CD4-positive, alpha-beta T cell treated with Interleukin-1 beta for 1 hour (primary cell): ENCODE measurements around the gene KCNQ1.

Source experiments
- DNase-seq, 2 donors: peaks; one replicate each; pipeline ENCODE4 v3.0.0-alpha.2; 2020 to 2022

The KCNQ1 gene

GRCh38 chr11:2462543-2462985 is 17.8 kb downstream of the KCNQ1 start:
- no peak for DNase-seq

DNA sequence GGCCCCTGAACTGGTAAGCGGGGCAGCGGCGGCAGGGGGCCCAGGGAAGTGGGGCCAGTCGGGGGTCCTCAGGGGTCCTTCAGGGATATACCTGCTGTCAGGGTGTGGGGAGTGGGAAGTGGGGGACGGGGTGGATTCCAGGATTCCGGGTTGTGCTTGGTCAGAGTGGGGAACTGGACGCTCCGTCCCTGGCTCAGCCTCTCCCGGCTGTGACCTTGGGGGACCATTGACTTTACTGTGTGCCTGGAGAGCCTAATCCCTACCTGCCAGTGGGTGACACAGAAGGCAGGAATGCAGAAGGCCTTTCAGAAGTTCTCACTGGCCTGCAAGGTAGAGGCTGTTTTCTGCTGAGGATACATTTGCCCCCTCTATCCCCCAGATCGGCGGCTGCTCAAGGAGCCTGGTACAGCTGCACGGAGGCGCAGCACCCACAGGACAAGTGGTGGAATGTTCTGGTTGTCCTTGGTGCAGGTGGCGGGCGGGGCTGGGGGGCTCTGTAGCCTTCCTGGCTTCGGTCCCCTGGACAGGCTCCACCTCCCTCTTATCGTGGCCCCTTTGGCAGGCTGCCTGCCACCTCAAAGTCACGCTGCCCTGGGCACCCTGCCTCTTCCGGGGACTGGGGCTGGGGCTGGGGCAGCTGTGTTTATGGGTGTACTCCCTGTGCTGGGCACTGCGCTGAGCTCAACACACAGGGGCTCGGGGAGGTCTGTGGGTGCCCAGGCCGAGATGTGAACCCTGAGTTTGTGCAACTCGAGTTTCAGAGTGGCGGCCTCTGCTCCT is 18.4 kb downstream of the KCNQ1 start:
- peak in 1 of 2 donors; percentile 18 for DNase-seq

DNA sequence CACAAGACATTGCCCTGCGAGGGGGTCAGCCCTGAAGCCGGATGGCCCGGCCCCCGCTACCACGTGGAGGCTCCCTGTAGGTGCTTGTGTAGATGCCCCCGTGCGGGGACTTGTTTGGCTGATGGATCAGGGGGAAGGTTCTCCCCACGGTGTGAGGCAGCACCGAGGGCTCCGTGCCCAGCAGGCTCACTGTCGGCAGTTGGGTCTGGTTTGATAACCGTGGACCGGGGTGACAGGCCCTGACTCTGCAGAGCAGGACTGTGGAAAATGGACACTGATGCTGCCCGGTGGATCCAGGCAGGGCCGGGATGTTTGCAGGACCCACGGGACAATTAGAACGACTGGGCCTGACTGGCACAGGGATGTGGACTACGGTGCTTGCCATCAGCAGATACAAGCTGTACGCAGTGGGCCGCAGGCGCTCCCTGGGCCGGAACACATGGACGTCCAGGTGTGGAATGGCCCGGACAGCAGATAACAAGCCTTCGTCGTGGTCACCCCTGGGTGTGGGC is 19.0 kb downstream of the KCNQ1 start:
- DNase-seq: no peak

- DNase-seq: no peak
These were observed 19.8 kb downstream of the KCNQ1 start for GRCh38 chr11:2464451-2465165.

DNA sequence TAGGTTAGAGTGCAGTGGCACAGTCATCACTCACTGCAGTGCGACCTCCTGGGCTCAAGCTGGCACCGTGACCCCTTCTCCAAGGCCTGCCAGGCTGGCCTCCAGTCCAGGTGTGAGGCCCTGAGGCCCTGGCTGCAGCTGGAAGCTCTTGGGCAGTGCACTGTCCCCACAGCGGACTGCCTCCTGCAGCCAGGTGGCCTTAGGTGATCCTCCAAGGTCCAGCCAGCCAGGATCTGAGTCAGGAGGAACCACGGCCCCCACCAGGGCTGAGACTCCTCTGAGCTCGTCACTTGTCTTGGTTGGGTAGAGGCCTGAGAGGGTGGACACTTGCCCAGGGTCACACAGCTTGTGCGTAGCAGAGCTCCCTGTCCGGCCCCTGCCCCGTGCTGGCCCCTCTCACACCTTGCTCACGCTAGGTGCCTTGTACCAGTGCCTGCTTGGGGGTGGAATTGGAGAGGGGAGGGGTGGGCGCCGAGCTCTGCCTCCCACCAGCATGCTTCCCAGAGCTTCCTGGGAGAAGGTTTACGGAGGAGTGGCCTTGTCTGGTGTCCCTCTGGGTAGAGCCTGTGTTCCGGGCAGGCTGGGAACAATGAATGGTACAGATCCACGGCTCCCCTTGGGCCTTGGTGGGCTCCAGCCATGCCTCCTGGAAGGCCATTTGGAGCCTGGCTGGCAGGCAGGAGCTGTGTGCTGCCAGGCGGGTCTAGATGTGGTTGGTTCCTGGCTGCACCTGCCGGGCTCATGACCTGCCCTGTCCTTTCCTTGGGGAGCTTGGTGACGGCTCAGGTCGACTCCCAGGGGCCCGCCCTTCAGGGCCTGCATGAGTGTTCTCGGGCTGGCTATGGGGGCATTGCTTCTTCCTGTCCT is 20.6 kb downstream of the KCNQ1 start:
- no peak for DNase-seq

DNA sequence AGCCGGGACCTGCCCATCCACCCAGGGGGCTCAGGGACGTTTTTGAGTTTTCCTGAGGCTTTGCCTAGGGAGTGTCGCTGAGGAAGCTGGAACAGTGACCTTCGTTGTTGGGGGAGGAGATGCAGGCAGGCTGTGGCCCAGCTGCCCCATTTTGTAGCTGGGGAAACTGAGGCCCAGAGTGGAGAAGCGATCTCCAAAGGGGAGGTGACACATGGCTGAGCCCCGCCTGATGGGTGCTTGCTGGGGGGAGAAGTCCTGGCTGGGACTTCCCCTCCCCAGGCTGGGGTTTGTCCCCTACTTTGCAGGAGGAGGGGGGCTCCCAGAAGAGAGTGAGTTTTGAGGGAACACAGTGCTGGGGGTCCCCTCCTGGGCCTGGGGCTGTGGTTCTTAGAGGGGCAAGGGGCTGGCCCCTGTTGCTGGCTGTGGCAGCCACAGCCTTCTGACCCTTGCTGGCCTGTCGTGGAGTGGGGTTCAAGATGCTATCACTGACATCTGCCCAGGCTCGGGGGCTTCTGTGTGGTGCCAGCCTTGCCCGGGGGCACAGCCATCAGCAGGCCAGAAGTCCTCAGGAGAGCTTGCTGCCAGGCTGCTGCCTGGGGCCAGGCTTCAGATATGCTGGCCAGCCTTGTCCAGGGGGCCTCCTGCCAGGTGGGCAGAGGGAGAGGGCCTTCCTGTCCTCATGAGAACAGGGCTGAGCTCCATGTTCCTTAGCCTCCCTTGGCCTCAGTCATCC is 21.4 kb downstream of the KCNQ1 start:
- no peak for DNase-seq

DNA sequence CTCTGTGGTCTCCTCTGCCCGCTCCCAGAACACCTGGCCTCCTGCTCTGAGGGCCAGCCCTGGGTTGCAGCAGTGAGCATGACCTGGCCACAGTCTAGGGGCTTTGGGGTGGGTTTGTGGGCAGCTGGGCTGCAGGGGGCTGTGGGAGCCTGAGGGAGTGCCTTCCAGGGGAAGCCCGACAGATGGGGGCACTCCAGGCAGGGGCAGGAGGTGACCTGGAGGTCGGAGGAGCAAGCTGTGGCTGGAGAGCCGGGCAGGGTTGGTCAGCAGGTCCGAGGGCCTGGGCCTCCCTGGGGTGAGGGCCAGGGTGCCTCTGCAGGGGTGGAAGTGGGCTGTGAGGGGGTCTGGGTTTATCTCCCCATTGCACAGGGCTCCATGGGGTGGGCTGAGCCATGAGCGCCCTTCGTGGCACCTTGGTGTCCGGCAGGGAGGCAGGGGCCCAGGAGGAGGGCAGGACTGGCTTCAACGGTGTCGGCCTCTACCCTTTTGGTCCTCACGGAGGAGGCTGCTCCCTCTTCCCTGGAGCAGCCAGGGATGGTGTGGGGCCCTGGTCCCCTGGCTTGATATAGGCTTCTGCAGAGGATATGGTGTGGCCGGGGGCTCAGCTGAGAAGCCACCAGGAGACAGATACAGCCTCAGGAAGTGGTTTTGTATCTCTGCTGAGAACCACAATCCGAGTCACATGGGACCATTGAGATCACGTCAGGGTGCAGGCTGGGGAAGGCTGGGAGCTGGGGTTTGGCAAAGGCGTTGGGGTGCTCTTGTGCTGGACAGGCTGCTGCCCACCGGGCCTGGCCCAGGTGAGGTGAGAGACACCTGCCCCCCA is 22.3 kb downstream of the KCNQ1 start:
- peak; percentile 51 to 61 for DNase-seq

DNA sequence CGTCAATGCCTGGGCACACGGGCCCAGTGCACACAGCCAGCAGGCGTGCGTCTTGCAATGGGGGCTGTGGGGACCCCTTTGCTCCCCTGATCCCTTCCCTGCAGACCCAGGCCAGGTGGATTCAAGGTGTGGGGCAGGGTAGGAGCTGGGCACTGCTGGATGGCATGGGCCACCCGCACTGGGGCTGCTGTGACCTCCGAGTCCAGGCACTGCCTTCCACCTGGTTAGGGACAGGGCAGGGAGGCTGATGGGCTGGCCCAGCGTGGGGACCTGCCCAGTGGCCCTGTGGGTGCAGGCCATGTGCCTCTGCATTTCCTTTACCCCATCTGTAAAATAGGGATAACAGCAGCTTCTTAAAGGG is 22.9 kb downstream of the KCNQ1 start:
- DNase-seq: no peak

GRCh38 chr11:2468363-2469235 is 23.8 kb downstream of the KCNQ1 start:
- no peak for DNase-seq

- no peak for DNase-seq
These were observed 25.7 kb downstream of the KCNQ1 start for GRCh38 chr11:2470495-2470894.

DNA sequence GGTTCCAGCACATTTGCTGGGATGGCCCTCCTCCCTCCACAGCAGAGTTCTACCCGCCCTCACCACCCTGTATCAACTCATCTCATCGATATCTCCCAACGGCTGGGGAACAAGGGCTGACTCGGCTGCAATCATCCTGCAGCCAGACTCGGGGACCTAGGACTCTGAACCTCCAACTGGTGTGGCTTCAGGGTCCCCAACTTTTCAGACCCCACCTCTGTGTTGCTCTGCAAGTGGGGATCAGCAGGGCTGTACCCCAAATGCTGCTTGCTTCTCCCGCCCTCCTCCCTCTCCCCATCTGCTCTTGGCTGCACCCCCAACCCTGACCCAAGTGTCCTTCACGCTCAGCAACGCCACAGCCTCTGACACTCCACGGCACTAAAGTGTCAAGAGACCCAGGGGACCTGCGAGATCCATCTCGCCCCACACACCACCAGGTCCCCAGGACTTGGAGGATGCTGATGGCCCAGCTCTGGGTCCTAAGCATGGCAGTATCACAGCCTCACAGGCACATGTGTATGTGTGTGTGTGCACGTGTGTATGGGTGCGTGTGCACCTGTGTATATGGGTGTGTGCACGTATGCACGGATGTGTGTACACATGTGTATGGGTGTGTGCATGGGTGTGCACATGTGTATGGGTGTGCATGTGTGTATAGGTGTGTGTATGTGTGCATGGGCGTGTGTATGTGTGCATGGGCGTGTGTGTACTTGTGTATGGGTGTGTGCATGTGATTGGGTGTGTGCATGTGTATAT is 26.4 kb downstream of the KCNQ1 start:
- DNase-seq: no peak

DNA sequence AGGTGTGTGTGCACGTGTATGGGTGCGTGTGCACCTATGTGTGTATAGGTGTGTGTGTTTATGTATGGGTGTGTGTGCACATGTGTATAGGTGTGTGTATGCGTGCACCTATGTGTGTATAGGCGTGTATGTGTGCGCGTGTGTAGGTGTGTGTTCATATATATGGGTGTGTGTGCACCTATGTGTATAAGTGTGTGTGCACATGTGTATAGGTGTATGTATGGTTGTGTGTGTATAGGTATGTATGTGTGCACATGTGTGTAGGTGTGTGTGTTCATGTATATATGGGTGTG is 26.9 kb downstream of the KCNQ1 start:
- no peak for DNase-seq

- DNase-seq: no peak
These were observed 27.8 kb downstream of the KCNQ1 start for GRCh38 chr11:2472428-2473186.

- no peak for DNase-seq
These were observed 28.7 kb downstream of the KCNQ1 start for GRCh38 chr11:2473361-2474058.

GRCh38 chr11:2474059-2474901 is 29.5 kb downstream of the KCNQ1 start:
- DNase-seq: no peak

DNA sequence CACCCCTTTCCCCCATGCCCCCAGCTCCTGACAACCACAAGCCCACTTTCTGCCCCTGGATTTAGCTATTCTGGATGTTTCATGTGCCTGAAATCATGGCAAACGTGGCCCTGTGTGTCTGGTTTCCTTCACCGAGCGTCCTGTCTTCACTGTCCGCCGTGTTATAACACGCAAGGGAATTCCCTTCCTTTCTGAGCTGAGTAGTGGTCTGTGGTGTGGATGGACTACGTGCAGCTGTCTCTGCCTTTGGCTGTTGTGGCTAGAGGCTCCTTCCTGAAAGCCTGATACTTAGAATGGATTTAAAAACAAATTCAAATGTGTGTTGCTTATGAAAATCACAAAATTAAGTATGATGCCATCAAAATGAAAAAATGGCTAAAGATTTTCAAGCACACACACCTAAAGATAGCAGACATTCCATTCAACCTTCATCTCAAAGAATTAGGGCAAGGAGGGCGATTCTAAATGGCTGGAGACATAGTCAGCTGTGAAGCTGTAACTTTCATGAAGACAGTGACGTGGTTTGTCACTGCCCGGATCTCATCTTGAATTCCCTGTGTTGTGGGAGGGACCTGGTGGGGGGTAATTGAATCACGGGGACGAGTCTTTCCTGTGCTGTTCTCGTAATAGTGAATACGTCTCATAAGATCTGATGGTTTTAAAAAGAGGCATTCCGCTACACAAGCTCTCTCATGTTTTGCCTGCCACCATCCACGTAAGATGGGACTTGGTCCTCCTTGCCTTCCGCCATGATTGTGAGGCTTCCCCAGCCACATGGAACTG is 30.5 kb downstream of the KCNQ1 start:
- DNase-seq: no peak

GRCh38 chr11:2477254-2477653 is 32.4 kb downstream of the KCNQ1 start:
- no peak for DNase-seq
